OCI-LY3 (cell line): ENCODE measurements around the gene MAP2K7.

Experiments used
- H2AFZ ChIP-seq: fragments of 200-600, 300-600 bp; shearing (Covaris generic); 2 replicates; pipeline ENCODE4 v1.6.0; 2014; ENCODE audit warnings: antibody characterized with exemption, low read depth, low read length
- H3K27ac ChIP-seq: fragments of 200-600, 300-600 bp; sonication (generic); 2 replicates; pipeline ENCODE4 v1.5.1; 2014; ENCODE audit warnings: mild to moderate bottlenecking, low read length, moderate library complexity, mixed read lengths
- H3K27me3 ChIP-seq: fragments of 200-600, 300-600 bp; sonication (generic); 2 replicates; pipeline ENCODE4 v1.6.1; 2014; ENCODE audit warnings: low read depth, low read length, mixed read lengths
- H3K36me3 ChIP-seq: fragments of 200-600, 300-600 bp; sonication (generic); replicated peaks from 2 replicates; pipeline ENCODE3; 2014; ENCODE audit warnings: low read depth, low read length, mixed read lengths
- H3K4me1 ChIP-seq: fragments of 300-600, 200-600 bp; sonication (generic); 2 replicates; pipeline ENCODE4 v1.6.1; 2014; ENCODE audit warnings: low read length, mixed read lengths
- H3K4me2 ChIP-seq: fragments of 200-600, 300-600 bp; sonication (generic); 2 replicates; pipeline ENCODE4 v1.6.1; 2014; ENCODE audit warnings: low read length, mixed read lengths
- H3K4me3 ChIP-seq: fragments of 300-600, 200-600 bp; sonication (generic); 2 replicates; pipeline ENCODE4 v1.5.1; 2014; ENCODE audit warnings: antibody characterized with exemption, mild to moderate bottlenecking, low read length, moderate library complexity
- H3K79me2 ChIP-seq: fragments of 300-600, 200-600 bp; shearing (Covaris generic); 2 replicates; pipeline ENCODE4 v1.6.1; 2014; ENCODE audit warnings: mild to moderate bottlenecking, low read length, mixed read lengths
- H3K9ac ChIP-seq: fragments of 300-600, 200-600 bp; shearing (Covaris generic); 2 replicates; pipeline ENCODE4 v1.6.0; 2014; ENCODE audit warnings: mild to moderate bottlenecking, low read length, moderate library complexity
- H3K9me3 ChIP-seq: fragments of 200-600, 300-600 bp; shearing (Covaris generic); 2 replicates; pipeline ENCODE4 v1.6.1; 2014; ENCODE audit warnings: low read length, mixed read lengths; ENCODE audit not compliant: insufficient read depth
- H4K20me1 ChIP-seq: fragments of 200-600, 300-600 bp; sonication (generic); 2 replicates; pipeline ENCODE4 v1.6.1; 2016; ENCODE audit warnings: low read length, mixed read lengths; ENCODE audit not compliant: insufficient read depth
- CTCF ChIP-seq: fragments of 200-600, 300-600 bp; sonication (generic); IDR thresholded peaks from 2 replicates; pipeline ENCODE4 v1.5.1; 2014; ENCODE audit warnings: antibody characterized with exemption, low read length, low read depth
- EZH2phosphoT487 ChIP-seq: fragments of 200-600 bp; shearing (Covaris generic); IDR thresholded peaks from 2 replicates; pipeline ENCODE4 v1.6.1; 2018; ENCODE audit warnings: antibody characterized with exemption, mixed run types, low read depth

Gene MAP2K7

GRCh38 chr19:7859831-7860713 lies 43.6 kb upstream of the MAP2K7 start:
- Histone ChIP-seq H4K20me1 (no peaks in the 10 kb centered on the region), H3K4me2 (no peak overlapping the region), H3K4me1 (peaks cover 6% of the 10 kb centered on the region)

GRCh38 chr19:7860714-7861618 lies 42.7 kb upstream of the MAP2K7 start:
- H2AFZ ChIP-seq, result no peak overlapping the region
- H3K4me3 ChIP-seq, result no peak overlapping the region
- H3K27me3 ChIP-seq, result peaks cover 11% of the 10 kb centered on the region; the same call in 1 of the 2 replicates
- H3K79me2 ChIP-seq, result no peaks in the 10 kb centered on the region
- TF ChIP-seq CTCF (no peak), EZH2phosphoT487 (no peak)
- H3K4me1 ChIP-seq, result peaks cover 11% of the 10 kb centered on the region
- H3K9ac ChIP-seq, result no peak overlapping the region
- no peaks in the 10 kb centered on the region for H4K20me1 ChIP-seq
- no peaks in the 10 kb centered on the region for H3K9me3 ChIP-seq
- no peak overlapping the region for H3K4me2 ChIP-seq
- H3K27ac ChIP-seq, result no peak overlapping the region
- no peaks in the 10 kb centered on the region for H3K36me3 ChIP-seq

More at GRCh38 chr19:7859831-7860713, 43.6 kb upstream of the MAP2K7 start:
- no peak overlapping the region for H3K9ac ChIP-seq
- peaks cover 11% of the 10 kb centered on the region; the same call in 1 of the 2 replicates for H3K27me3 ChIP-seq
- no peaks in the 10 kb centered on the region for H3K36me3 ChIP-seq
- H3K4me3 ChIP-seq, result no peak overlapping the region
- no peak overlapping the region for H2AFZ ChIP-seq
- TF ChIP-seq CTCF, result no peak
- no peak for TF ChIP-seq EZH2phosphoT487
- H3K27ac ChIP-seq, result no peak overlapping the region
- no peaks in the 10 kb centered on the region for H3K79me2 ChIP-seq
- no peaks in the 10 kb centered on the region for H3K9me3 ChIP-seq

- H3K27me3 ChIP-seq, result peaks cover 11% of the 10 kb centered on the region; the same call in 1 of the 2 replicates
- no peak overlapping the region for H2AFZ ChIP-seq
- no peak overlapping the region for H3K9ac ChIP-seq
- no peaks in the 10 kb centered on the region for H3K79me2 ChIP-seq
- no peaks in the 10 kb centered on the region for H4K20me1 ChIP-seq
- H3K9me3 ChIP-seq, result no peaks in the 10 kb centered on the region
- H3K4me3 ChIP-seq, result no peak overlapping the region
- H3K36me3 ChIP-seq, result no peaks in the 10 kb centered on the region
- H3K4me1 ChIP-seq, result peaks cover 11% of the 10 kb centered on the region
- no peak overlapping the region for H3K27ac ChIP-seq
- no peak for TF ChIP-seq EZH2phosphoT487
- no peak for TF ChIP-seq CTCF
- H3K4me2 ChIP-seq, result no peak overlapping the region
These were observed 41.9 kb upstream of the MAP2K7 start for GRCh38 chr19:7861619-7862412.
